Fibroblast of the aortic adventitia (primary cell): ENCODE measurements around the gene CENPP. TPM values are rescaled to one million over a fixed set of nuclear protein-coding genes. Genes with fewer than 3 reads are reported as not detected.

ENCODE experiments used
- DNase-seq: peaks from one replicate; pipeline ENCODE4 v3.0.0-alpha.2; 2010; ENCODE audit warnings: low read depth
- H3K4me3 ChIP-seq: 2 replicates; pipeline ENCODE4 v1.5.1; 2011; ENCODE audit warnings: low read depth, mild to moderate bottlenecking, control low read depth, low read length, moderate library complexity
- CTCF ChIP-seq: IDR thresholded peaks from 2 replicates; pipeline ENCODE4 v1.5.1; 2011; ENCODE audit warnings: mild to moderate bottlenecking, low read length, control low read depth, inconsistent platforms; ENCODE audit not compliant: insufficient read depth
- total RNA-seq: library from RNA; depleted of rRNA; stranded (reverse); fragments of >200 nt; gene quantifications from 2 replicates; pipeline ENCODE4 v1.2.3, GENCODE V29; 2012; ENCODE audit warnings: low replicate concordance

Gene CENPP
- total RNA-seq, 1 donor, result 19.3 TPM

- TF ChIP-seq CTCF, result no peak
- no peak overlapping the region for H3K4me3 ChIP-seq
- DNase-seq, result peak; percentile 90
These were observed 59.2 kb downstream of the CENPP start for GRCh38 chr9:92385001-92385400.

GRCh38 chr9:92385477-92385876 lies 59.7 kb downstream of the CENPP start:
- no peak for DNase-seq

GRCh38 chr9:92385953-92386352 lies 60.2 kb downstream of the CENPP start:
- TF ChIP-seq CTCF, result no peak
- H3K4me3 ChIP-seq, result no peak overlapping the region
- peak; percentile 51 for DNase-seq

More at GRCh38 chr9:92385477-92385876, 59.7 kb downstream of the CENPP start:
- TF ChIP-seq CTCF, result no peak
- H3K4me3 ChIP-seq, result no peak overlapping the region

GRCh38 chr9:92392690-92393089 lies 66.9 kb downstream of the CENPP start:
- H3K4me3 ChIP-seq, result no peak overlapping the region
- no peak for DNase-seq
- no peak for TF ChIP-seq CTCF

- TF ChIP-seq CTCF, result no peak
- H3K4me3 ChIP-seq, result no peak overlapping the region
- DNase-seq, result peak; percentile 77
These were observed 67.9 kb downstream of the CENPP start for GRCh38 chr9:92393686-92394085.

GRCh38 chr9:92395617-92396016 lies 69.9 kb downstream of the CENPP start:
- H3K4me3 ChIP-seq, result no peak overlapping the region
- DNase-seq, result no peak

More at GRCh38 chr9:92395617-92396016, 69.9 kb downstream of the CENPP start:
- TF ChIP-seq CTCF, result no peak
